Measurements from ENCODE around the gene GALNT16.

The GALNT16 gene

GRCh38 chr14:69342928-69343525 lies 83.1 kb downstream of the GALNT16 start:
- TF ChIP-seq CTCF (conservative IDR thresholded peaks at IDR 0.05; ENCODE audit: control insufficient read depth, insufficient read depth, low read depth, low read length): no peak
- DNase-seq (ENCODE audit: low read depth): no peak
- H3K4me3 ChIP-seq (ENCODE audit: control insufficient read depth, low read depth, low read length): no peak overlapping the region

- no peak for DNase-seq (ENCODE audit: low read depth)
- H3K4me3 ChIP-seq (ENCODE audit: control insufficient read depth, low read depth, low read length): no peak overlapping the region
- TF ChIP-seq CTCF (conservative IDR thresholded peaks at IDR 0.05; ENCODE audit: control insufficient read depth, insufficient read depth, low read depth, low read length): no peak
Measured at GRCh38 chr14:69344171-69344570, 84.2 kb downstream of the GALNT16 start.

GRCh38 chr14:69345402-69345801 lies 85.4 kb downstream of the GALNT16 start:
- no peak for TF ChIP-seq CTCF (conservative IDR thresholded peaks at IDR 0.05; ENCODE audit: control insufficient read depth, insufficient read depth, low read depth, low read length)
- no peak overlapping the region for H3K4me3 ChIP-seq (ENCODE audit: control insufficient read depth, low read depth, low read length)
- no peak for DNase-seq (ENCODE audit: low read depth)

- H3K4me3 ChIP-seq (ENCODE audit: control insufficient read depth, low read depth, low read length): no peak overlapping the region
- TF ChIP-seq CTCF (conservative IDR thresholded peaks at IDR 0.05; ENCODE audit: control insufficient read depth, insufficient read depth, low read depth, low read length): peak; percentile 63
- no peak for DNase-seq (ENCODE audit: low read depth)
Measured at GRCh38 chr14:69346710-69347109, 86.8 kb downstream of the GALNT16 start.

GRCh38 chr14:69349091-69349777 lies 89.3 kb downstream of the GALNT16 start:
- no peak for TF ChIP-seq CTCF (conservative IDR thresholded peaks at IDR 0.05; ENCODE audit: control insufficient read depth, insufficient read depth, low read depth, low read length)
- no peak overlapping the region for H3K4me3 ChIP-seq (ENCODE audit: control insufficient read depth, low read depth, low read length)
- DNase-seq (ENCODE audit: low read depth): no peak

GRCh38 chr14:69350892-69351291 lies 90.9 kb downstream of the GALNT16 start:
- TF ChIP-seq CTCF (conservative IDR thresholded peaks at IDR 0.05; ENCODE audit: control insufficient read depth, insufficient read depth, low read depth, low read length): no peak
- H3K4me3 ChIP-seq (ENCODE audit: control insufficient read depth, low read depth, low read length): no peak overlapping the region
- no peak for DNase-seq (ENCODE audit: low read depth)
